ENCODE measurements around the gene SH3BP5L.

DNA sequence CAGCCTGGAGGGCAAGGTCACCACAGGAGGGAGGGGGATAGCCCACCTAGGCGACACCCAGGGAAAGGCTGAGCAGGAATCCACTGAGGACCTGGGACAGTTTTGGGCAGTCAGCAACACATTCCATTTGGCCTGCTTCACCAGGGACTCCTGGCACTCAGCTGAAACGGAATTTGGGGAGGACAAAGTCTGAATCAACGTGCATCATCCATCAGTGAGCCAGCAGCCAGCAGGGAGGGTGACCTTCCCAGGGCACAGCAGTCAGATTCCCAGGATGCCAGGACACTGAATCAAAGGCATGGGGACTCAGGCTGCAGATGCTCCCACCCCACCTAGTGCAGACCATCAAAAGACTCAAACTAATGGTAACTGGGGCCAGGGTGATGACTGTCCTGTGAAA, 4.6 kb downstream of the SH3BP5L start:
- TF ChIP-seq EZH2 (IDR thresholded peaks at IDR 0.05; ENCODE audit: low read length, missing control alignments), result no peak
- TF ChIP-seq, protein P1, sequence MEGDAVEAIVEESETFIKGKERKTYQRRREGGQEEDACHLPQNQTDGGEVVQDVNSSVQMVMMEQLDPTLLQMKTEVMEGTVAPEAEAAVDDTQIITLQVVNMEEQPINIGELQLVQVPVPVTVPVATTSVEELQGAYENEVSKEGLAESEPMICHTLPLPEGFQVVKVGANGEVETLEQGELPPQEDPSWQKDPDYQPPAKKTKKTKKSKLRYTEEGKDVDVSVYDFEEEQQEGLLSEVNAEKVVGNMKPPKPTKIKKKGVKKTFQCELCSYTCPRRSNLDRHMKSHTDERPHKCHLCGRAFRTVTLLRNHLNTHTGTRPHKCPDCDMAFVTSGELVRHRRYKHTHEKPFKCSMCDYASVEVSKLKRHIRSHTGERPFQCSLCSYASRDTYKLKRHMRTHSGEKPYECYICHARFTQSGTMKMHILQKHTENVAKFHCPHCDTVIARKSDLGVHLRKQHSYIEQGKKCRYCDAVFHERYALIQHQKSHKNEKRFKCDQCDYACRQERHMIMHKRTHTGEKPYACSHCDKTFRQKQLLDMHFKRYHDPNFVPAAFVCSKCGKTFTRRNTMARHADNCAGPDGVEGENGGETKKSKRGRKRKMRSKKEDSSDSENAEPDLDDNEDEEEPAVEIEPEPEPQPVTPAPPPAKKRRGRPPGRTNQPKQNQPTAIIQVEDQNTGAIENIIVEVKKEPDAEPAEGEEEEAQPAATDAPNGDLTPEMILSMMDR (conservative IDR thresholded peaks at IDR 0.05 in 1 of 2, IDR thresholded peaks at IDR 0.05 in 1 of 2; ENCODE audit: low read depth in 1 of 2, low read length in 2 of 2), result no peak

Data from fibroblast of lung (primary cell).